Kidney (tissue), 14 donors: ENCODE data around the gene KL. TPM values are rescaled to one million over a fixed set of nuclear protein-coding genes. Genes with fewer than 3 reads are reported as not detected.
A peak's percentile ranks its signal among the peaks of the same experiment; 100 is the strongest.

Experiments
- DNase-seq, 5 donors: peaks; one replicate each; pipeline ENCODE4 v3.0.0-alpha.2; 2013 to 2020
- FAIRE-seq: peaks from 2 replicates; lab custom pipeline; 2012; peaks lifted over from hg19 to GRCh38; lab: Jason Lieb, UNC
- H3K27ac ChIP-seq, 2 donors: one replicate each; pipeline ENCODE4 v1.7.0; 2013; ENCODE audit warnings: low read depth in 2 of 2, low read length in 2 of 2, inconsistent platforms in 1 of 2
- H3K27me3 ChIP-seq: one replicate; pipeline ENCODE4 v1.7.1; 2013; ENCODE audit warnings: low read length, inconsistent platforms; ENCODE audit not compliant: control insufficient read depth, insufficient read depth
- H3K36me3 ChIP-seq, 3 donors: one replicate each; pipeline versions ENCODE4 v1.7.0 to v1.7.1; 2013; ENCODE audit warnings: low read length in 3 of 3, control low read depth in 1 of 3, inconsistent platforms in 1 of 3; ENCODE audit not compliant: insufficient read depth in 3 of 3, control insufficient read depth in 2 of 3
- H3K4me1 ChIP-seq, 3 donors: one replicate each; pipeline versions ENCODE4 v1.7.0 to v1.7.1; 2013; ENCODE audit warnings: low read length in 3 of 3, inconsistent platforms in 1 of 3, low read depth in 1 of 3; ENCODE audit not compliant: control insufficient read depth in 2 of 3, insufficient read depth in 2 of 3
- H3K4me3 ChIP-seq, 3 donors: one replicate each; pipeline versions ENCODE4 v1.7.0 to v1.8.1; 2013; ENCODE audit warnings: low read length in 3 of 3, control low read depth in 1 of 3, inconsistent platforms in 1 of 3
- H3K9ac ChIP-seq, 3 donors: one replicate each; pipeline versions ENCODE4 v1.7.0 to v1.7.1; 2013; ENCODE audit warnings: low read length in 3 of 3, control low read depth in 1 of 3, inconsistent platforms in 1 of 3
- H3K9me3 ChIP-seq, 3 donors: one replicate each; pipeline versions ENCODE4 v1.7.0 to v1.7.1; 2013; ENCODE audit warnings: low read length in 3 of 3, control low read depth in 1 of 3, inconsistent platforms in 1 of 3; ENCODE audit not compliant: control insufficient read depth in 2 of 3, insufficient read depth in 1 of 3
- intact Hi-C: fragments of 100-400 bp; cut with DNase I; formaldehyde crosslinking; loops from one replicate; pipeline ENCODE4 v1.11.1; 2022
- polyA plus RNA-seq: library from polyadenylated mRNA; stranded (reverse); fragments of 350-450 nt; fragmentation: Illumina TruSeq; extraction: RNeasy Lipid Tissue Mini Kit (QIAGEN cat#74804); gene quantifications from one replicate; pipeline ENCODE4 v1.2.3, GENCODE V29; 2014; ENCODE audit warnings: low read depth, low replicate concordance; ENCODE audit not compliant: insufficient read depth
- total RNA-seq: library from RNA; stranded (reverse); fragmentation: NEBNext Ultra II Directional; extraction: Animal tissue kit (Norgen Biotek cat#: 25700); gene quantifications from one replicate; pipeline ENCODE4 v1.2.1, GENCODE V29; 2021
- TF ChIP-seq, protein P1 (sequence below): IDR thresholded peaks from 3 replicates; pipeline ENCODE4 v1.5.1; 2012; ENCODE audit warnings: mild to moderate bottlenecking, moderate library complexity, borderline replicate concordance; ENCODE audit not compliant: insufficient read depth; ENCODE audit errors: extremely low read depth
- donor health status: control.
- donor health status: control.
- donor health status: control.
- donor health status: control.
- donor health status: control.
- donor health status: DM: yes; HTN: yes; CAD: no.
- donor health status: Normal renal cell carcinoma (clear cell type).

The KL gene
- total and polyA plus RNA-seq, 2 donors from 2014 or later = 12.5 to 47.4 TPM

DNA sequence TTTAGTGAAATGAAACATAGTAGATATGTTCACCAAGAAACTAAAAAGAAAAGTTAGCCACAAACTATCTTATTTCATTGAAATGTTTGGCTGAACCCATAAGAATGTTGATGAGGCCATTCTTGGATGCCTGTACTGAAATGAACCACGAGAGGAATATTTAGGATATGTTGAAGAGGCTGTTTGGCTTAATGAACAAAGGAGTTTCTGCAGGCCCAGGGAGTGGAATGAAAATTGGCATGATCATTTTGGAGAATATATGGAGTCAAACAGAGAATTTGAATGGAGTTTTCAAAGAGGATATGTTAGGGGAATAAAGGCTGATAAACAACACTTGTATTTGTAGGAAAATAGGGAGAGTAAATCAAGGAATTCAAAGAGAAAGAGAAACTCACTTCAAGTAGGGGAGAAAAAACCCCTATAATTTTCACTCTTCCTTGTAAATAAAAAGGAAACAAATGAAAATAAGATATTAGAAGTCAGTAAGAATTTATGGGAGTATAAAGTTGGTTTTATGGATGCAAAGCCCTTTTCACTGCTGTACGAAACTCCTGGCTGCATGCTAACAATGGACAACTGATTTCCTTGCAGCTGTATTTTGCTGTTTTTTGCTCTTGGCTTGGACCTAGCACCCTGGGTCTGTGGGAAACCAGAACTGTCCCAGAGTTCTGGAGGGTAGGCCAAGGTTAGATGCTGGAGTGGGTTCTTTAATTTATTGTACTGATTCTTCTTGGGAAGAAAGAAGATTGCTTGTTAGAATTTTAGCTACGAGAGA, 36.5 kb downstream of the KL start:
- H3K4me3 ChIP-seq = no peak overlapping the region
- no peak overlapping the region for H3K9ac ChIP-seq
- H3K9me3 ChIP-seq = no peaks in the 10 kb centered on the region
- TF ChIP-seq, protein P1, sequence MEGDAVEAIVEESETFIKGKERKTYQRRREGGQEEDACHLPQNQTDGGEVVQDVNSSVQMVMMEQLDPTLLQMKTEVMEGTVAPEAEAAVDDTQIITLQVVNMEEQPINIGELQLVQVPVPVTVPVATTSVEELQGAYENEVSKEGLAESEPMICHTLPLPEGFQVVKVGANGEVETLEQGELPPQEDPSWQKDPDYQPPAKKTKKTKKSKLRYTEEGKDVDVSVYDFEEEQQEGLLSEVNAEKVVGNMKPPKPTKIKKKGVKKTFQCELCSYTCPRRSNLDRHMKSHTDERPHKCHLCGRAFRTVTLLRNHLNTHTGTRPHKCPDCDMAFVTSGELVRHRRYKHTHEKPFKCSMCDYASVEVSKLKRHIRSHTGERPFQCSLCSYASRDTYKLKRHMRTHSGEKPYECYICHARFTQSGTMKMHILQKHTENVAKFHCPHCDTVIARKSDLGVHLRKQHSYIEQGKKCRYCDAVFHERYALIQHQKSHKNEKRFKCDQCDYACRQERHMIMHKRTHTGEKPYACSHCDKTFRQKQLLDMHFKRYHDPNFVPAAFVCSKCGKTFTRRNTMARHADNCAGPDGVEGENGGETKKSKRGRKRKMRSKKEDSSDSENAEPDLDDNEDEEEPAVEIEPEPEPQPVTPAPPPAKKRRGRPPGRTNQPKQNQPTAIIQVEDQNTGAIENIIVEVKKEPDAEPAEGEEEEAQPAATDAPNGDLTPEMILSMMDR = no peak
- peak overlapping the region in 1 of 2 donors; percentile 42 for H3K27ac ChIP-seq
- intact Hi-C loops = no loop called here
- H3K4me1 ChIP-seq = peaks cover 0 to 9% (median 4%) of the 10 kb centered on the region in 3 donors
- peak in 1 of 5 donors; percentile 27 for DNase-seq
- no peaks in the 10 kb centered on the region for H3K27me3 ChIP-seq
- FAIRE-seq = no peak
- H3K36me3 ChIP-seq = peaks cover 0 to 6% (median 4%) of the 10 kb centered on the region in 3 donors

DNA sequence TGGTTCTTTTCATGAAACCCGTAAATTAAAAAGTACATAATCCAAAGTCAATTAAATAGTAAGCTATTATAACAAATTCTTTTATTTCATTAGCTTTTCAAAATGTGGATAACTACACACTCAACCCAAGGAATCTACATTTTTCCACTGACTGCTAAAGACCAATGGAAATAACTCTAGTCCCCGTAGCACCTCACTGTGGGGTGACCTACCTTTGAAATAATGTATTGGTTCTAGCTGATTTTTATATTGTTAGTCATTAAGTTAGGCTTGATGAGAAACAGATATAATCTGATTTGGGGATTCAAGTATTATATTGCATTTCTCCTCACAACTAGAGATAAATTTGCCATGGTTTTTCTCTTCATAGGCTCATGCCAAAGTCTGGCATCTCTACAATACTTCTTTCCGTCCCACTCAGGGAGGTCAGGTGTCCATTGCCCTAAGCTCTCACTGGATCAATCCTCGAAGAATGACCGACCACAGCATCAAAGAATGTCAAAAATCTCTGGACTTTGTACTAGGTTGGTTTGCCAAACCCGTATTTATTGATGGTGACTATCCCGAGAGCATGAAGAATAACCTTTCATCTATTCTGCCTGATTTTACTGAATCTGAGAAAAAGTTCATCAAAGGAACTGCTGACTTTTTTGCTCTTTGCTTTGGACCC, 37.3 kb downstream of the KL start:
- Histone ChIP-seq H3K27ac (no peak overlapping the region), H3K4me1 (peaks cover 0 to 9% (median 4%) of the 10 kb centered on the region in 3 donors), H3K27me3 (no peaks in the 10 kb centered on the region), H3K9ac (no peak overlapping the region), H3K4me3 (no peak overlapping the region), H3K36me3 (peaks cover 0 to 6% (median 4%) of the 10 kb centered on the region in 3 donors), H3K9me3 (no peaks in the 10 kb centered on the region)
- intact Hi-C loops = no loop called here
- FAIRE-seq (no peak), DNase-seq (no peak)
- TF ChIP-seq, protein P1 = no peak

DNA sequence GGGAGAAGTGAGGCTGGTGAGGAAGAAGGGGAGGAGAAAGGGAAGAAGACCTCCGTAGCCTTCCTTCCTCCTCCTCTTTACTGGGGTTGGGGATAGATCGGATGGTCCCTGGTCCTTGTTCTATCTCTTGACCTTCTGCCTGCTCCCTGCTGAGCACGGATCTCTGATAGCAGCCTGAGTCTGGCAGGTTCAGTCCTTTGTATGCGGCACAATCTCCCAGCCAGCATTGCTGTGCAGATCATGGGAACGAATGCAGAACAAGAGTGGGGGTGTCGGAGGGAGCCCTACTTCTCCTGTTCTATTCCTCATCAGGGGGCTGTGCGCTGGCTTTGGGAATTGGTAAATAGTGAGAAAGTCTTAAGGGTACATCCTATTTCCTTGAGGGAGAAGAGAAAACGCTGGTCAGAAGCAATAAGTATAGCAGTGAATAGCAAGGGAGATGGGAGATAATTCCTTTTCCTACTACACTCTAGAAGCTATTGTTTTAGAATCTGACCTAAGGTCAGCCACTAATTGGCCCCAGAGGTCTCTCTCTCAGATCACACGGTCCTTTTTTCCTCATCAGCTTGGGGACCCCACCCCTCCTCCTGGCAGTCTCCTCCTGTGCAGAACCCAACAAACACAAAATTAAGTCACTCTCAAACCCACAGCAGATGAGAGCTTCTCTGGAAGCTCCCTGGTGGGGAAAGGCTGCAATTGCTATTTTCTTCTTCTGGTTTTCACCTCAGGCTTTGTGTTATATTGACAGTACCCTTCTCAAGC, 41.0 kb downstream of the KL start:
- Histone ChIP-seq H3K9me3 (no peaks in the 10 kb centered on the region), H3K36me3 (peaks cover 0 to 28% (median 14%) of the 10 kb centered on the region in 3 donors), H3K4me3 (no peak overlapping the region), H3K27me3 (no peaks in the 10 kb centered on the region), H3K4me1 (peaks cover 0 to 9% (median 0%) of the 10 kb centered on the region in 3 donors), H3K27ac (no peak overlapping the region), H3K9ac (no peak overlapping the region)
- TF ChIP-seq, protein P1 = no peak
- no peak for DNase-seq
- intact Hi-C loops = no loop called here
- no peak for FAIRE-seq
